HEK293 (cell line): ENCODE measurements around the gene KCNK6.

Experiments used
- CTCF ChIP-seq: fragments of 450-650 bp; formaldehyde crosslinking; IDR thresholded peaks from 2 replicates; pipeline ENCODE4 v1.5.1; 2016; ENCODE audit warnings: missing biosample characterization, missing genetic modification characterization
- ZNF548 ChIP-seq: fragments of 450-650 bp; formaldehyde crosslinking; IDR thresholded peaks from 2 replicates; pipeline ENCODE4 v1.5.1; 2016; ENCODE audit warnings: missing biosample characterization, missing genetic modification characterization

- TF ChIP-seq CTCF (tag by site-specific recombination) (no peak), ZNF548 (no peak)
These were observed 55.5 kb downstream of the KCNK6 start for GRCh38 chr19:38375098-38375493.
